PC-9 (cell line): ENCODE results near the gene ESR1. TPM values are rescaled to one million over a fixed set of nuclear protein-coding genes. Genes with fewer than 3 reads are reported as not detected.

ENCODE experiments used
- BruUV-seq: library from RNA; stranded (reverse); fragments of 400-500 nt; replicated peaks from 2 replicates; lab custom pipeline; 2021; lab: Mats Ljungman, UMichigan
- CTCF ChIA-PET: fragments of 300-600 bp; sonication (Branson Sonifier 250); formaldehyde crosslinking; loops from one replicate; lab custom pipeline; 2022; ENCODE audit warnings: antibody characterized with exemption; lab: Charles Lee
- POLR2A ChIA-PET: fragments of 300-600 bp; sonication (Branson Sonifier 250); formaldehyde crosslinking; loops from one replicate; lab custom pipeline; 2022; ENCODE audit warnings: antibody characterized with exemption; ENCODE audit not compliant: unreplicated experiment; lab: Charles Lee
- DNase-seq, 2 experiments: peaks; one replicate each; pipeline versions ENCODE4 v3.0.0 to v3.0.0-alpha.2; 2015 to 2022; ENCODE audit warnings: mixed read lengths in 1 of 2
- H2AFZ ChIP-seq: fragments of 200-600 bp; sonication (generic); 2 replicates; pipeline ENCODE4 v1.8.1; 2017; ENCODE audit warnings: antibody characterized with exemption
- H3F3A ChIP-seq: fragments of 200-600 bp; sonication (generic); 2 replicates; pipeline ENCODE4 v1.8.1; 2017; ENCODE audit warnings: antibody characterized with exemption, mild to moderate bottlenecking, low read depth; ENCODE audit not compliant: insufficient read depth
- H3K27ac ChIP-seq: fragments of 200-600 bp; sonication (generic); 2 replicates; pipeline ENCODE4 v1.6.1; 2016; ENCODE audit warnings: mixed run types
- H3K27me3 ChIP-seq: fragments of 200-600 bp; sonication (generic); 2 replicates; pipeline ENCODE4 v1.6.1; 2016; ENCODE audit warnings: low read depth, mixed run types; ENCODE audit not compliant: insufficient read depth
- H3K36me3 ChIP-seq: fragments of 200-600 bp; sonication (generic); 2 replicates; pipeline ENCODE4 v1.6.1; 2016; ENCODE audit warnings: low read depth, mixed run types
- H3K4me1 ChIP-seq: fragments of 200-600 bp; sonication (generic); replicated peaks from 2 replicates; pipeline ENCODE4 v1.6.1; 2016; ENCODE audit warnings: mixed run types; ENCODE audit not compliant: insufficient read depth
- H3K4me2 ChIP-seq: fragments of 200-600 bp; sonication (generic); 2 replicates; pipeline ENCODE4 v1.6.1; 2017; ENCODE audit warnings: mixed run types
- H3K4me3 ChIP-seq: fragments of 200-600 bp; sonication (generic); 2 replicates; pipeline ENCODE4 v1.6.1; 2016; ENCODE audit warnings: mixed run types
- H3K79me2 ChIP-seq: fragments of 200-600 bp; sonication (generic); 2 replicates; pipeline ENCODE4 v1.6.1; 2017; ENCODE audit warnings: low read depth, mixed run types
- H3K9me2 ChIP-seq: fragments of 200-600 bp; sonication (generic); 2 replicates; pipeline ENCODE4 v1.8.1; 2017; ENCODE audit warnings: mild to moderate bottlenecking; ENCODE audit not compliant: insufficient read depth
- H3K9me3 ChIP-seq: fragments of 200-600 bp; sonication (generic); 2 replicates; pipeline ENCODE4 v1.8.1; 2016; ENCODE audit warnings: low read depth; ENCODE audit not compliant: insufficient read depth
- H4K20me1 ChIP-seq: fragments of 200-600 bp; sonication (generic); 2 replicates; pipeline ENCODE4 v1.8.1; 2017; ENCODE audit not compliant: insufficient read depth
- EZH2 ChIP-seq: fragments of 200-600 bp; sonication (generic); IDR thresholded peaks from 2 replicates; pipeline ENCODE4 v1.8.0; 2017; ENCODE audit warnings: antibody characterized with exemption, low read depth
- intact Hi-C: fragments of 100-400 bp; cut with micrococcal nuclease; formaldehyde crosslinking; loops from one replicate; pipeline ENCODE4 v1.10.0; 2022; ENCODE audit not compliant: unreplicated experiment
- total RNA-seq: library from RNA; stranded (reverse); gene quantifications from 2 replicates; pipeline ENCODE4 v1.2.3, GENCODE V29; 2021
- TF ChIP-seq, protein P1 (sequence below): fragments of 200-600 bp; sonication (generic); conservative IDR thresholded peaks from 2 replicates; pipeline ENCODE4 v1.6.1; 2017; ENCODE audit warnings: mixed run types, antibody characterized with exemption, mild to moderate bottlenecking, moderate library complexity

The ESR1 gene
- total RNA-seq, 1 experiment from 2014 or later: 1.5 TPM

DNA sequence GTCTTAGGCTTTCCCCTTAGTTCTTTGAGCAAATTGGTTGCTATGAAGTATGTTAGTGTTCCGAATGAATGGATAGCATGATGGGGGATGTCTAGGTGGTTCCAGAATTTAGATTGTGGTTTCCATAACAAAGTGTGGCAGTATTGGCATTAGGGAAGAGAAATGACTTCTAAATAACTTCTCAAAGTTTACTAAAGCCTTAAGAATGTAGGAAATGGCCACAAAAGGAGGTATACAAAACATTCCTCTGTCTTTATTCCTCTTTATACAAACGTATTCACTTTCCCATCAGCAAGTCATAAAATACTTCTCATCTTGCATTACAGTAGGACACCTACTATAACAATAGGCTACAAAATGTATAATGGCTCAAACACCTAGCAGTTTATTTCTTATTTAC lies 279.6 kb downstream of the ESR1 start:
- BruUV-seq: no TSS peak
- no peaks in the 10 kb centered on the region for H3K36me3 ChIP-seq
- CTCF ChIA-PET: no interaction called here
- H4K20me1 ChIP-seq: no peaks in the 10 kb centered on the region
- H2AFZ ChIP-seq: no peak overlapping the region
- no peaks in the 10 kb centered on the region for H3K9me2 ChIP-seq
- intact Hi-C loops: no loop called here
- H3K9me3 ChIP-seq: no peaks in the 10 kb centered on the region; the same call in 1 of the 2 replicates
- no peak overlapping the region for H3K4me2 ChIP-seq
- no peak overlapping the region for H3K4me3 ChIP-seq
- H3K27me3 ChIP-seq: no peaks in the 10 kb centered on the region
- H3K79me2 ChIP-seq: no peaks in the 10 kb centered on the region
- H3K4me1 ChIP-seq: peaks cover 34% of the 10 kb centered on the region
- H3F3A ChIP-seq: peaks cover 19% of the 10 kb centered on the region; the same call in 1 of the 2 replicates
- POLR2A ChIA-PET: no interaction called here
- TF ChIP-seq, protein P1, sequence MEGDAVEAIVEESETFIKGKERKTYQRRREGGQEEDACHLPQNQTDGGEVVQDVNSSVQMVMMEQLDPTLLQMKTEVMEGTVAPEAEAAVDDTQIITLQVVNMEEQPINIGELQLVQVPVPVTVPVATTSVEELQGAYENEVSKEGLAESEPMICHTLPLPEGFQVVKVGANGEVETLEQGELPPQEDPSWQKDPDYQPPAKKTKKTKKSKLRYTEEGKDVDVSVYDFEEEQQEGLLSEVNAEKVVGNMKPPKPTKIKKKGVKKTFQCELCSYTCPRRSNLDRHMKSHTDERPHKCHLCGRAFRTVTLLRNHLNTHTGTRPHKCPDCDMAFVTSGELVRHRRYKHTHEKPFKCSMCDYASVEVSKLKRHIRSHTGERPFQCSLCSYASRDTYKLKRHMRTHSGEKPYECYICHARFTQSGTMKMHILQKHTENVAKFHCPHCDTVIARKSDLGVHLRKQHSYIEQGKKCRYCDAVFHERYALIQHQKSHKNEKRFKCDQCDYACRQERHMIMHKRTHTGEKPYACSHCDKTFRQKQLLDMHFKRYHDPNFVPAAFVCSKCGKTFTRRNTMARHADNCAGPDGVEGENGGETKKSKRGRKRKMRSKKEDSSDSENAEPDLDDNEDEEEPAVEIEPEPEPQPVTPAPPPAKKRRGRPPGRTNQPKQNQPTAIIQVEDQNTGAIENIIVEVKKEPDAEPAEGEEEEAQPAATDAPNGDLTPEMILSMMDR: no peak
- TF ChIP-seq EZH2: no peak
- H3K27ac ChIP-seq: no peak overlapping the region
- no peak for DNase-seq

DNA sequence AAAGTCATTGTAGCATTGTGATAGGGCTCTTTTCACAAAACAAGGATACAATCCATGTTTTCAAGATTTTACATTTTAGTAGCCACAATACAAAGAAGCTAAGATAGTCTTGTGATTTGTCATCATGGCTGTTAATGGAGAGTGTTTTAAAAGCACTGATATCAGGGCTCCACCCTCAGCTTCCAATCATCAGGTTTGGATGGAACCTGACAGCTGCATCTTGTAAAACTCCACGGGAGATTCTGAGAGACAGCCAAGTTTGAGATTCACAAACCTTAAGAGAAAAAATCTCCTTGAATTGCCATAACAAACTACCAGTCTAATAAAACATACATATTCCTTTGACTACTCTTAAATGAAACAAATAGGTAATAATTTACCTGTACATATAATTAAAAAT lies 280.2 kb downstream of the ESR1 start:
- Histone ChIP-seq H3F3A (peaks cover 25% of the 10 kb centered on the region; the same call in 1 of the 2 replicates), H3K9me2 (no peaks in the 10 kb centered on the region), H3K36me3 (no peaks in the 10 kb centered on the region), H2AFZ (no peak overlapping the region), H3K9me3 (no peaks in the 10 kb centered on the region; the same call in 1 of the 2 replicates), H3K79me2 (no peaks in the 10 kb centered on the region), H3K27ac (no peak overlapping the region), H3K4me1 (peaks cover 39% of the 10 kb centered on the region), H3K4me2 (no peak overlapping the region), H3K4me3 (no peak overlapping the region), H3K27me3 (no peaks in the 10 kb centered on the region), H4K20me1 (no peaks in the 10 kb centered on the region)
- TF ChIP-seq EZH2: no peak
- TF ChIP-seq, protein P1: no peak
- CTCF ChIA-PET: no interaction called here
- POLR2A ChIA-PET: no interaction called here
- intact Hi-C loops: no loop called here
- no peak for DNase-seq
- BruUV-seq: no TSS peak

DNA sequence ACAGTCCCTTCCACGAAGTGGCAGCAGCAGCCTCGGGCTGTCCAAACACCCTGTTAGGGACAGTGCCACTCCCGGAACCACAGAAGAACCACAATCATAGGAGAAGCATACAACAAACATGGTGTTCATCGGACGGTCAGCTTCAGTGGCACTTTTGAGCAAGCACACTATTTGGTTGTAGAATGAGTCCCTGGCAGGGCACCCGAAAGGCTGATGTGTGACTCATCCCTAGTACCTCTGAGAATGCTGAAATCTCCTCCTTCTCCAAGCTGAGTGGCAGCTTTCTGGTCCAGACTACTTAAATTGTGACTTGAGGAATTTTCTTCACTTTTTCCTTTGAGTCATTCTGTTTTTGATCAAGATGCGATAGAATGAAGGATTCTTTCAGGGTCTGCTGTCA lies 282.5 kb downstream of the ESR1 start:
- BruUV-seq: no TSS peak
- DNase-seq: peak in 1 of 2 experiments; percentile 63
- Histone ChIP-seq H3K27ac (no peak overlapping the region), H3K4me2 (0 out of 2 replicates have a peak overlapping the region, but pooled peaks have one; percentile 2), H2AFZ (no peak overlapping the region), H3K9me3 (no peaks in the 10 kb centered on the region; the same call in 1 of the 2 replicates), H3F3A (peaks cover 32% of the 10 kb centered on the region; the same call in 1 of the 2 replicates), H4K20me1 (no peaks in the 10 kb centered on the region), H3K27me3 (no peaks in the 10 kb centered on the region), H3K4me3 (no peak overlapping the region), H3K4me1 (peaks cover 49% of the 10 kb centered on the region), H3K9me2 (no peaks in the 10 kb centered on the region), H3K36me3 (no peaks in the 10 kb centered on the region), H3K79me2 (no peaks in the 10 kb centered on the region)
- ChIA-PET POLR2A (no interaction called here), CTCF (no interaction called here)
- TF ChIP-seq, protein P1: no peak
- no peak for TF ChIP-seq EZH2
- intact Hi-C loops: no loop called here
